NCI-H524 (cell line): ENCODE measurements around the gene PPP3R1.

ENCODE experiments used
- DNase-seq, 2 experiments: peaks; one replicate each; lab custom pipeline; 2025; lab: John Stamatoyannopoulos, UW

Gene PPP3R1

DNA sequence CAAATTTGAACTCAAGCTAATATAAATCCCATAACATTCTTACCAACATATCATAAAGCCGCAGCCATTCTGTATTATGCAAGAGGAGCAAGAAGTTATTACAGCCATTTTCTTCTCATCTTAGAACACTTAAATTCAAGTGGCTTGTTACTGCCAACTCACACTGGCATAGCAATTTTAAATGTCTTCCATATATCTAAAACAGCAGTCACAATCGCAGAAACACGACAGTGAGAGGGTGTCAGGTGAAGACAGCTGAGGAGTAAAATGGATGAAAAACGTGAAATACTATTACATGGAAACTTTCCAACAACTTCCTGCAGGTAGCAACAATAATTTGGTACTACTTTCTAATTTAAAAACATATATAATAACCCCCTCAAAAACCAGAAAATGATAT lies 17.9 kb downstream of the PPP3R1 start:
- DNase-seq, result no peak

DNA sequence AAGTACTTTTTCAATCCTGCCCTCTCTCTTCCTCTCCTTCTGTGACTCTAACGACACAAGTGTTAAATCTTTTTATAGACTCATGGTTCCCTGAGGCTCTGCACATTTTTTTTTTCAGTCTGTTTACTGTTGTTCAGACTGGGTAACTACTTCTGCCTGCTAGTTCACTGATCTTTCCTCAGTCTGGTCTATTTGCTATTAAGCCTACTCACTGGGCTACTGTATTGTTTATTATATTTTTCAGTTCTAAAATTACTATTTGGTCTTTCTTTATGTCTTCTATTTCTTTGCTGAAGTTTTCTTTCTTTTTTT lies 21.3 kb downstream of the PPP3R1 start:
- DNase-seq, result no peak

DNA sequence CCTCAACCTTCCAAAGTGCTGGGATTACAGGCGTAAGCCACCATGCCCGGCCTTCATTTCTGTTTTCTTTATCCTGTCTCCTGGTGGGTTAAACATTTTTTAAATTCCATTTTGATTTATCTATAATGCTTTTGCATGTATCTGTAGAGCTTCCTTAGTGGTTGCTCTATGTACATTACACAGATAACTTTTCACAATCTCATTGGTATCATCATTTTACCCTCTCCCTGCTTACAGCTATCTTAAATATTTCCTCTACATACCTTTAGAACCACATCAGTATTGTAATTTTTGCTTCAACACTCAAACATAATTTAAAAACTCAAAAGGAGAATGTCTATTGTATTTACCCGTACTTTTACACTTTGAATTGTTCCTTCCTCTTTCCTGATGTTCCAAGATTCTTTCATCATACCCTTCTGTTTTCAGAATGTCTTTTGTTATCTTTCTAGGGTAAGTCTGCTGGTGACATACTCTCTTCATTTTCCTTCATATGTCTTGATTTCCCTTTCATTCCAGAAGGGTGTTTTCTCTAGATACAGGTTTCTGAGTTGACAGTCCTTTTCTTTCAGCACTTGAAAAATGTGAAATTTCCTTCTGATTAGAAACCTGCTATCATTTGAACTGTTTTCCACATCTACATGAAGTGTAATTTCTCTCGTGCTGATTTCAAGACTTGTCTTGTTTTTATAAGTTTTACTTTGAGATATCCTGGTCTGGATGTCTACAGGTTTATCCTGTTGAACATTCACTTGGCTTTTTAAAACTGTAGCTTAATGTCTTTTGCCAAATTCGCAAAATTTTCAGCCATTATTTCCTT lies 21.9 kb downstream of the PPP3R1 start:
- no peak for DNase-seq

DNA sequence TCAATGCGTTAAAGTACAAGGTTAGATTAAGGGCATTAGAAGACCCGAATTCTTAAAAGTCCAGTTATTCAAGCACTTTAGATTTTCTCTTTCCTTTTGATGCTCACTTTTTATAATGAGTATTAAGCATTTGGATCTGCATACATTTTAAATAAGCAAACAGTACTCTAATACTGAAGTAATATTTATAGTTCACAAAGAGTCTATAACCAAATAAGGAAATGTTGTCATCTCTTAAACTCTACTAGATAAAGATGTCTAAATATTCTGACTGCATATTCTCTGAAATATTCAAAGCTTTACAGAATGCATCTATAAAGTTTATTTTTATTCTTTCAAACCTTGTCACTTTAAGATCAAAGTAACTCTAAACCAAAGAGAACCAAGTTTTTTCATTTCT lies 25.5 kb downstream of the PPP3R1 start:
- no peak for DNase-seq

DNA sequence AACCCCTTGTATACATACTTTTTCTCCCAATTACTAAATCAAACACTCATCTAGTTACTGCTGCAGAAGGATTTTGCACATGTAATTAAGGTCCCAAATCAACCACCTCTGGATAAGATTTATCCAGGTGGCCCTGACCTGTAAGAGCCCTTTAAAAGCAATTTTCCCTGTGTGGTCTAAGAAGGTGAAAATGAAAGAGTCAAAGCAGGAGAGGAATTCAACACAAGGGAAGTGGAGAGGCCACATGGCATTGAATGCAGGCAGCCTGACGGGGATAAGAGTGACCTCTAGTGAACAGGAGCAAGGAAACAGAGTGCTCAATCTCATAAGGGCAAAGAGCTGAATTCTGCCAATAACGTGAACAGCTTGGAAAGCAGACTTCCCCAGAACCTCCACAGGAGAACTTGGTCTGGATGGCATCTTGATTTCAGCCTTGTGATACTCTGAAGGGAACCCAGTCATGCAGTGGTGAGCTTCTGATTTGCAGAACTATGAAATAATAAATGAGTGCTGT lies 27.2 kb downstream of the PPP3R1 start:
- peak; percentile 38 to 75 for DNase-seq

DNA sequence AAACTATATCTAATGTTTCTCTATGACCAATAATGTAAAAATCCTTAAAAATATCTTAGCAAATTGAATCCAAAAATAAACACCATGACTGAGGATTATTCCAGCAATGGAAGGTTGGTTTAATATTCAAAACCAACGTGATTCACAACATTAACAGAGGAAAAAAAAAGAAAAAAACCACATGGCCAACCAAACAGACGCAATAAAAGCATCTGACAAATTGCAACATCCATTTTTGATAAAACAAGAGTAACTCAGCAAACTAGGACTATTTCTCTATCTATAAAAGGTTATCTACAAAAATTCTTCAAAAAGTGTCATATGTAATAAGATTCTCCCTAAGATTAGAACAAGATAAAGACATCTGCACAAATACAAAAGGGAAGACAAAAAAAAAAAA lies 28.9 kb downstream of the PPP3R1 start:
- no peak for DNase-seq

DNA sequence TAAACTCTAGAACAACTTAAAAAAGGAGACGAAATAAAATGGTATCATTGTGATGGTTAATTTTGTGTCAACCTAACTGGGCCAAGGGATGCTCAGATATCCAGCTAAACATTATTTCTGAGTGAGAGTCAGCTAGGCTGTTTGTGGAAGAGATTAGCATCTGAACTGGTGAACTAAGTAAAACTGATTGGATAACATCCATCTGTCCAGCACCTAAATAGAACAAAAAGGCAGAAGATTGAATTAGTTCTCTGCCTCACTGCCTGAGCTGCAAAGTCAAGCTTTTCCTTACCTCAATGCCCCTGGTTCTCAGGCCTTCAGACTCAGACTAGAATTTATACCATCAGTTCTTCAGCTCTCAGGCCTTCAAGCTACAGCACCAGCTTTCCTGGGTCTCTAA lies 30.0 kb downstream of the PPP3R1 start:
- peak in 1 of 2 experiments; percentile 17 for DNase-seq

DNA sequence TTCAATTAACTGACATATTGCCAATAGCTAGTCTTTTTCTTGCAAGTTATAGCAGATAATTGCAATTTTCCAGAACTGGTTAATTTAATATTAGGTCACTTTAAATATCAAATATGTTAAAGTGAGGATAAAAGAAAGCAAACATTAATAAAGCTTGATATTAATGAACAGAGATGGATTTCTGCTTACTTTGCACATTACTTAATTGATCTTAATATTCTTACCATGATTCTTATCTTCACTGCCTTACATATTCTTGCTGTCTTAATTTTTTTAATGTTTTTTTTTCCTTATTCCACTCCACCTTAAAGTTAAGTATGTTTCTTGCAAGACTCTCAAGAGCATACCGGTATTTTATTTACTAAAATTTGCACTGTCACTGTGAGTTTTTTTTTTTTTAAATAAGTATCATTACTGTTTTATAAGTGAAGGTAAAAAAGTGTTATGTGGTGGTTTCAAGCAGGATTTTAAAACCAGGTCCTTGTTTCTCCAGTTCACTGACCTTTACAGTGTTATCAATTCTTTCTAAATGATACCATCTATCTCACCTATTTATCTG lies 33.9 kb downstream of the PPP3R1 start:
- no peak for DNase-seq

DNA sequence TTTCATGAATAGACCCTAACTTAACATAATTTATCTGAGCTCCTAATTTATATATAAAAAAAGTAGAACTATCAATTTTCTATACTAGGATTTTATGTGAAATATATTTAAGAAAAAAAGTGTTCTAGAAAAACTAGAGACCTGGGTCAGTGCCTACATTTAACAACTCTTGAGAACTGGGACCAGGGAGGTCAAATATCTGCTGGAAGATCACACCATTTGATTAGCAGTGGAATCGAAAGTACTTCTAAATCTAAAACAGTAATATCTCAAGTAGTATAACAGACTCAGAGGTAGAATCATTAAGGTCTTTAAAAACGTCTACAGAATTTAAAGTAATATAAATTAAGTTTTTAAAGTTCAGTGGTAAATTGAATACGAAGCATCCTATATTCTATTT lies 34.6 kb downstream of the PPP3R1 start:
- DNase-seq, result no peak

DNA sequence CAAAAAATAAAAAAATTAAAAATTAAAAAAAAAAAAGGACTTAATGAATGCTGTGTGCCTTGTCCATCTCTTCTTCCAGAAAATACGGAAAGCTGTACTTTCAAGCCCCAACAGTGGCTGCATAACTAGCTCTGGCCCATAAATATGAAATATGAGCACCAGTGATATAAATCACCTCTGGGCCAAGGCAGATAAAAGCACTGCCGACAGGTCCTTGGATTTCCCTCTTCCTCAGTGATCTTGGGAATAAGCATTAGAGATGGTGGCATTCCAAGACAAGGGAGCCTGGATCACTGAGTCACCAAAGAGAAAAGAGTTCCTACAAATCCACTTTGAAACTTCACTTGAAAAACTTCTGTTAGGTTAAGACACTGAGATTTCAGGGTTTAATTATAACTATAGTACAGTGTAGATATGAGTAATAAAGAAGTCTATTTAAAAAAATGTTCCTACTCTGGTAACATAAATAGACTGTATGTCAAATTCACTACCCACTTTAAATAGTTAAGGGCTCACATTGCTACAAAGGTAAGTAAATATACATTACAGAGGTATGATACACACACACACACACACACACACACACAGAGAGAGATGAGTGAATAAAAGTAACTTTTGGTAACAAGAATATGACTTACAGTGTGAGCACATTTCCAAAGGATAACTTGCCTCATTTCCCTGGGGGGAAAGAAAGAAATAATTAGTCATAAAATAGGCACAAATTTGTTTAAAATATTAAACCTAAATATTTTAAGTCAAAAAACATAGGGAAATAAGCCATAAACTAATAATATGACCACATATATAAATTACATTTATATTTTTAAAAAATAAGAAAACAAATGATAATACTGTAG lies 35.6 kb downstream of the PPP3R1 start:
- no peak for DNase-seq

DNA sequence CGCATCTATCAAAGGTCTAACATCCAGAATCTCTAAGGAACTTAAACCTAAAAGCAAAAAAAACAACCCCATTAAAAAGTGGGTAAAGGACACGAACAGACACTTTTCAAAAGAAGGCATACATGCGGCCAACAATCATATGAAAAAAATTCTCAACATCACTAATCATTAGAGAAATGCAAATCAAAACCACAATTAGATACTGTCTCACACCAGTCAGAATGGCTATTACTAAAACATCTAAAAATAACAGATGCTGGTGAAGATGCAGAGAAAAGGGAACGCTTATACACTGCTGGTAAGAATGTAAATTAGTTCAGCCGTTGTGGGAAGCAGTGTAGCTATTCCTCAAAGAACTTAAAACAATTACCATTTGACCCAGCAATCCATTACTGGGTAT lies 38.0 kb downstream of the PPP3R1 start:
- no peak for DNase-seq

DNA sequence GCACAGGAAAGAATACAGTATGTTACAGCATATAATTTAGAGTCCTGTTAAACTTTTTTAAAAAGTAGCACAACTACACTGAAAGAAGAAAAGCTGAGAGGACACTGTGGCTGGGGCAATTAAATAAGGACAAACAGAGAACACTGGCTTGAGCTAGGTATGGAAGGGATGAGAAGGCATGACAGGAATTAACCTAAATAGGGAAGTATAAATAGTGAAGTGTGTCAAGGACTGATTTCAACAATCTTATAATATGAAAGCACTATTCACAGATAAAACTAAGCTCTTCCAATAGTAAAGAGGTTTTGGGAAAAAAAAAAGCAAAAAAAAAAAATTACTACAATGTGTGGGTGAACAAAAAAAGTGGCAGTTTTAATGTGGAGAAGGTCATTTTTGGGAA lies 45.5 kb downstream of the PPP3R1 start:
- DNase-seq, result no peak

DNA sequence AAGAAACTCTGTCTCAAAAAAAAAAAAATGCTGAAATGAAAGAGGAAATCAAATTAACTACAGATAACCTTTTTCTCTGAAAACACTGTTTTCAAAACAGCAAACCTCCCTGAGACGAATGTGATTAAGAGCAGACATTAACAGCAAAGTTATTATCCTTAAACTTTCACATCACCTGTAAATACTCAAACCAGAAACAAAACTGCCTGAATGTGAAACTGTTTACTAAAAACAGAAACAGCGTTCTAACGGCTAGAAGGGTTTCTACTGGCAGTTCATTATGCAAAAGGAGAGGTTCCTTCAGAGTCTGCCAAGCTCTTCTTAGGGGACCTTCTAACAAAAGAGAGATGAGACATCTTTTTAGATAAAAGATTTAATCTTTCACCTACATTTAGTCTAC lies 48.7 kb downstream of the PPP3R1 start:
- DNase-seq, result no peak

DNA sequence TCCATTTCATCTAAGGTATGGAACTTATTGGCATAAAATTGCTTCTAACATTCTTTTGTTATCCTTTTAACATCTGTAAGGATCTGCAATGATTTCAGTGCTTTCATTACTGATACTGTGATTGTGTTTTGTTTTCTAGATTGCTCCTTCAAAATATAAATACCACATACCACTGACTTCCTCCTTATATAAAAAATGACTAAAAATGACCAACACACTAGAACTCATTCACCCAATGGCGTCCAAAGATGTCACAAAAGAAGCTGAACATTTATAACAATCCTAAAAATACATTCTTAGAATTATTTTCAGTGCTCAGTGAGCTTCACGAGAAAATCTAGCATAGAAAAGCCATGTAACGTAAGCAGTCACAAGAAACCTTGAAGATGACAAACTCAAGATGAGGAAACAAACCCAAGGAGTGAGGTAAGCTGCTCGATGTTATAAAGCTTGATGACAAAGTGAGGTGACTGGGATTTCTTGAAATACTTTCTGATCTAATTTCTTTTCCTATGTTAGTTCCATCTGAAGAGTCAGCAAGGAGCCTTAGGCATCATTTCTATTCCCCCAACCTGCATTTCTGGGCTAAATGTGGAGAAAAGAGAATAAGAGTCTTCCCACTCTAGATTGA lies 52.1 kb downstream of the PPP3R1 start:
- no peak for DNase-seq

DNA sequence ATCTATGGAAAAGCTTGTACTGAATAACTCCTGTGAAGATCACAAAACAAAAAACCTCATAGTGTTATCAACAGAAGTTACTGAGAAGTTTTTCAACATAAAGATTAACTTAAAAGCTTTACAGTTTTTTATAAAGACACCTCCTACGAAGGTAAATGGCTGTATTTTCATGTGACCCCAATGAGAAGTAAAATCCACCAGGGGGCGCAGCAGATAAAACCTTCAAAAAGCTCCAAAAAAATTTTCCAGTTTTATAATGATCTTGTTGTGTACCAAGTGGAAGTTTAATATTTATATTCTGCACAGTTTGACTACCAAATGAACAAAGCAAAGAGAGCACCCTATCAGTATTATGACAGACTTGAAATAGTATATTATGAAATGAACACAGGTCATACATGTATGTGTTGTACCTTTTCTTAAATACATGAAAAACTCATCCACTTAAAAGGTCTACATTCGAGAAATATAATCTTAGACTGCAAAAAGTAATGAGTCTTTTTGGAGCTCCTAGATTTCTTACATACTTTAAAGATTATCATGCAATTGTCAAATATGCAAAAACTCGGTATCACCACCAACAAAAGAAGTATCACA lies 56.1 kb downstream of the PPP3R1 start:
- peak in 1 of 2 experiments; percentile 2 for DNase-seq

DNA sequence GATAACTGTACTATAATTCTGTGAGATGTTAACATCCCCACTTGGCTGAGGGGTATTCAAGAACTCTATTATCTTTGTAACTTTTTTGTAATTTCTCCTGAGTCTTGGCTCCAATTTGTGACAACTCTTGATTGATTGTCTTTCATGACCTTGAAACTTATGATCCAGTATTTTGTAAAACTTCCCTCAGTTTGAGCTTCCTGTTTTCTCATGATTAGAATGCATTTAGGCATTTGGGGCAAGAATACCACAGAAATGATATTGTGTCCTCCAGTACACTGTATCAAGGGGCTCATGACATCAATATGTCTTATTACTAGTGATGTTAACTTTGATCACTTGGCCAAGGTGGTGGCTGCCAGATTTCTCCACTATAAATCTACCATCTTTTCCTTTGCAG lies 57.2 kb downstream of the PPP3R1 start:
- no peak for DNase-seq

DNA sequence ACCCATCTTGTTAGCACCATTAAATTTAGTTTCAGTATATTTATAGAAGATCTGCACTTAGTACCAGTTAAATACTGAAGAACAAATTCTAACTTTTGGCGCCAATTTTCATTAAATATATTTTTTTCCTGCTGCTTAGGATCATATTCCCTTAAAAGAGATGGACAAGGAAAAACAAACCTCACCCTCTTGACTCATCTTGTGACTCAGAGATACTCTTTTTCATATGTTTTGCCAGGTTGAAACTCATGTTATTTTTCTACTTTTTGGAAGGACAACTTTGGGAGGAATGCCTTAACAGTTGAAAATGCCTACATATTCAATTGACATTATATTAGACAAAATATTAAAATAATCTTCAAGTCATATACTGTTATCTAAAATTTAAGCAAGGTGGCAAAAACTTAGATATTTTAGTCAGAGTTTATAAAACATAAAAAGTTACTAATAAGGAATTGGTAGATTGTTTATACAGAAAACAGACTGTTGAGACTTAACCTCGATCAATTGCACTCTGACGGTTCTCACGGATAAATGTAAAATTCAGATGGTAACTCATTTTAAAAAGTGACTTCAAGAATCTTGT lies 58.5 kb downstream of the PPP3R1 start:
- no peak for DNase-seq

DNA sequence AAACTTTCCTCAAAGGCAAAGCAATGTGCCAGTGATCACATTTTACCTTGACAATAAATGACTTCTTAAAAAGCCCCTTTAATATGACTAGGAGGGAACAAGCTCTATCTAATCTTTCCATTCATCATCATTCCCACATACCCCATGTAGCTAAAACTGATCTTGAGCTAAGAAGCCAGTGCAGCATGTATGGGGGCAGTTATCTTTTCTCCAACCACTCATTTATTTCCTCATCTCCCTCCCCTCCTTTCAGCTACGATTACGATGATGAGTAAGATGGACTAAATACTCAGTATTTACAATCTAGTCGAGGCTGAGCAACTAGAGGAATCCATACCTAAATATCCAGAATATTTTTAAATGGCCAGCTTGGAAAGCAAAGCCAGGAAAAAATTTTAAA lies 59.2 kb downstream of the PPP3R1 start:
- no peak for DNase-seq

DNA sequence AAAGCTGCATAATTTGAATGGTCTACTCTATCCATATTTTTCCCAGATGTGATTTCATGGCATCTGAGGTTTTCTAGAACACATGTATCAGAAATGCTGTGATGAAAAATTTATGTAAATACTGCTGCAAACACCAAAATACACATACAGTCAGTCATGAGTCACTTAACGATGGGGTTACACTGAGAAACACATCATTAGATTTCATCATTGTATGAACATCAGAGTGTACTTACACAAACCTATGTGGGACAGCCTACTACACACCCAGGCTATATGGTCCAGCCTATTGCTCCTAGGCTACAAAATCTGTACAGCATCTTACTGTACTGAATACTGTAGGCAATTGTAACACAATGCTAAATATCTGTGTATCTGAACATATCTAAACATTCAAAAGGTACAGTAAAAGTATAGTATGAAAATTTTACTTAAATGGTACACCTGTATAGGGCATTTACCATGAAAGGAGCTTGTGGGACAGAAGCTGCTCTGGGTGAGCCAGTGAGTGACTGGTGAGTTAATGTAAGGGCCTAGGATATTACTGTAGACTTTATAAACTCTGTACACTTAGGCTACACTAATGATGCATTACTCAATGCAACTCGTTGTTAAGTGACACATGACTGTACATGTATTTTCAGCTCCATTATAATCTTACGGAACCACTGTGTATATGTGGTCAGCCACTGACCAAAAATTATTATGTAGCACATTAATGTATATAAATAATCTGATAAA lies 61.2 kb downstream of the PPP3R1 start:
- DNase-seq, result no peak

DNA sequence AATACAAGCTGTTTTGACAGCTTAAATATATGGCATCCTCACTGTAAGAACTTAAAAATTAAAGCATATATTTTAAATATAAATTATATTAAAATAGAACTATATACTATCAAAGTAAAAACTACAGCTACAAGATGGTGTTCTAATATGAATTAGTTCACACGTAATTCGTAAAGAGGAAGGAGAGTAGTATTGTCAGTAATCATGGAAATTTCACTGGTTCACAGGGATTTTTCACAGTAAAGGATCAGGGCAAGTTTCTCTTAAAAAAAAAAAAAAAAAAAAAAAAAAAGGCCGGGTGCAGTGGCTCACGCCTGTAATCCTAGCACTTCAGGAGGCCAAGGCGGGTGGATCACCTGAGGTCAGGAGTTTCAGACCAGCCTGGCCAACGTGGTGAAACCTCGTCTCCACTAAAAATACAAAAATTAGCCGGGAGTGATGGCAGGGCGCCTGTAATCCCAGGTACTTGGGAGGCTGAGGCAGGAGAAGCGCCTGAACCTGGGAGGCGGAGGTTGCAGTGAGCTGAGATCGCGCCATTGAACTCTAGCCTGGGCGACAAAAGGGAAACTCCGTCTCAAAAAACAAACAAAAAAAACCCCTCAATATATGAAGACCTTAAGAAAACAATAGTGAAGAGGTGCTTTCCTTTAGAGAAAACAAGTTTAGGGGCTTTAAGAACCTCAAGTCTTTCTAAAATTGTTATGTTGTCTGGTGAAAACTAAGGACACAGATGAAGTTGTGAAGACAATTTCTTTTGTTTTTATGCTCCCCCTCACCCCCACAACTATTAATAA lies 62.1 kb downstream of the PPP3R1 start:
- no peak for DNase-seq
